Measurements from ENCODE around the gene CFDP1.
A peak's percentile ranks its signal among the peaks of the same experiment; 100 is the strongest.

CFDP1 gene

DNA sequence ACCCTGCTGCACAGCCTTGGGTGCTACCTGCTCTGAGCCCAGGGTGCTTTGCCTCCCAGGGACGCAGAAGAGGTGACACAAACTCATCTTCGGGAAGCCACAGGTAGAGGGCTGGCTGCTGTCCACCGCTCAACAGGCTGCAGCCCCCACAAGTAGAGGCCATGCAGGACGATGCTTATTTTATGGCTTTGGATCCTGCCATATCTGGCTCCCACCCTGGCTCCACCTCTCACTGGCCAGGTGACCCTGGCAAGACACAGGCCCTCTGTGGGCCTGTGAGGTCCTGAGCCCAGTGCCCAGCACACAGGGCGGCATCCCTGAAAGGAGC lies 170.5 kb downstream of the CFDP1 start:
- DNase-seq: no peak

DNA sequence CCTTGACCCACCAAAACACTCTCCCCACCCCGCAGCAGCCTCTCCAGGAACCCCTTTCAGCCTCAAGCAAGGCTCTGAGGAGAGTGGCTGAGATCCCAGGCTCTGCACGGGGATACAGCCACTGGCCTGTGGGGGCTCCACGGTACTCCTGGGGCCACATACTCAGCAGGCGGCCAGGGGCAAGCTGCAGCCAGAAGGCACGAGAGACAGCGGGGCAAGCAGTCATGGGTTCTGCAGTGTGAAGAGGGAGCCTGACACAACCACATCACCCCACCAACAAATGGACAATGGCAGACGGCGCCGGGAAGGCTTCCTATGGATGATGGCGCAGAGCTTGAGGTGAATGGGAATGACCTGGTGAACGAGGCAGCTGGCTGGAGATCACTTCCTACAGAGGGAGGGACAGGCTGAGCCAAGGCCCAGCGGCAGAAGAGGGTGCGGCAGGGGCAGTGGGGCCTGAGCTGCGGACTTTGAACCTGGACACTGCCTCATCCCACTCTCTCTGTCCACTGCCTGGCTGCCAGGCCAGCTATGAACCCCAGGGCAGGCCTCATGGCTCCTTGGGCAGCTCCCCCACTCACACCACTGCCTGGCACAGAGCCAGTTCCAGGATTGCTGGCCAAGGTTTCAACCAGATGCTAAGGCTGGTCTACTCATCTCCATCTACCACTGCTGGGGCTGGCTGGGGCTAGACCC lies 171.1 kb downstream of the CFDP1 start:
- DNase-seq: no peak

DNA sequence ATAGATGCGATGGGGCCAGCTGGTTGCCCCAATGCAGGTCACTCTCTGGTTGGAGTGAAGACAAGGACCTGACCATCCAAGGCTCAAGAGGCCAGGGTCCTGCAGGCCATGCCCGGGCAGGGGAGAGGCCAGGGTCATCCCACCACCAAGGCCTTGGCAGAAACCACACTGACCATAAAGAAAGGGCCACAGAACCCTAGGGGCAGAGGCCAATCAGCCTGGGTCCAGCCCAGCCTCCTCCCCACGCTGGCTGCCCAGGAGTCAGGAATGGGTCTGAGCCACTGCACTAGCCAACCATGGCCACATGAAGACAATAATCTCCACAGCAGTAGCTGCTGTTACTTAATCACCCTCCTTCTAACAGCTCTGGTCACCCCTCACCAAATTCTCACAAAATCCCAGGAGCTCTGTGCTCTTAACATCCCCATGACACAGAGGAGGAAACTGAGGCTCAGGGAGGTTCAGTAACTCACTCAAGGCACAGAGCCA lies 171.7 kb downstream of the CFDP1 start:
- DNase-seq: no peak

DNA sequence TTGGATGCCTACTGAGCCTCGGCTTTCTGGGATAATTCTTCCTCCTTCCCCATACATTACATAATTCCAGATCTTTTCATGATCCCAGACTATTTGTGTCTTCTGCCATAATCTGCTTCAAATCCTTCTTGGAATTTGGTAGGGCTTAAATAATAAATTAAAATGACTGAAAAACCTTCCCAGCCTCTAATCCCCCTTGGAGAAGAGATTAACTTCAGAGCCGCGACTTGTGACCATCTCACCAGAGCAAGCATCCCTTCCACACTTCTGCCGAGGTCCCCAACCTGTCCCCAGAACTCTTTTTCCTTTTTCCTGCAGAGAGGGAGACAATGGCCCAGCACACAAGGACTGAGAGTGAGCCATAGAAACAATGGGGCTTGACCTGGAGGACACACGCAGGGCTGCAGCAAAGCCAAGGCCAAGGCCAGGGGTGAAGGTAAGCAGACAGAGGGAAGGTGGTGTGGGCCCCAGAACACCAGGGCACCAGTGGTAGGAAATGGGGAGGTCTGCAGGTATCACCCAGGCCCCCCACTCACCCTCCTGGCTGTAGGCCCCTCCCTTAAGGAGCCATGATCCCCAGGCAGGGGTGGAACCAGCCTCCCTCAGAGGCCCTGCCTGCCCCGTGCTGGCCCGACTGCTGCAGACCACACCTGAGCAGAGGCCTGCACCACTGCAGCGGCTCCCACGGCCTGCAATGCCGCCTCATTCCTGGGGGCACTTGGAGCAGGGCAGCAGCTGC lies 172.3 kb downstream of the CFDP1 start:
- no peak for DNase-seq

DNA sequence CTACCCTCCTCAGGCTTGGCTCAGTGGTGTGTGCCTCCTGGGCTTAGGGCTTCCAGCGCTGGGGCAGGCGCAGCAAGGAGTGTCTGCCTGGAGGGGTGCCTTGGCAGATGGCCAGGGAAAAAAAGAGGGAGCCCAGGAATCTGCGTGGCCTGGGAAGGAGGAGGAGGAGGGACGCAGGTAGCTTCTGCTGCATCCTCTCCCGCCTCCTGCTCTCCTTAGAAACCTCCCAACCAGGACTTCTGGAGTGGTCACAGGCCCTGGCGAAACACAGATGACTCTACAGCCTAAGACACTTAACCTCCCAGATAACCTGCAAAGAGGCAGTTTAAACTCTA lies 174.5 kb downstream of the CFDP1 start:
- no peak for DNase-seq

DNA sequence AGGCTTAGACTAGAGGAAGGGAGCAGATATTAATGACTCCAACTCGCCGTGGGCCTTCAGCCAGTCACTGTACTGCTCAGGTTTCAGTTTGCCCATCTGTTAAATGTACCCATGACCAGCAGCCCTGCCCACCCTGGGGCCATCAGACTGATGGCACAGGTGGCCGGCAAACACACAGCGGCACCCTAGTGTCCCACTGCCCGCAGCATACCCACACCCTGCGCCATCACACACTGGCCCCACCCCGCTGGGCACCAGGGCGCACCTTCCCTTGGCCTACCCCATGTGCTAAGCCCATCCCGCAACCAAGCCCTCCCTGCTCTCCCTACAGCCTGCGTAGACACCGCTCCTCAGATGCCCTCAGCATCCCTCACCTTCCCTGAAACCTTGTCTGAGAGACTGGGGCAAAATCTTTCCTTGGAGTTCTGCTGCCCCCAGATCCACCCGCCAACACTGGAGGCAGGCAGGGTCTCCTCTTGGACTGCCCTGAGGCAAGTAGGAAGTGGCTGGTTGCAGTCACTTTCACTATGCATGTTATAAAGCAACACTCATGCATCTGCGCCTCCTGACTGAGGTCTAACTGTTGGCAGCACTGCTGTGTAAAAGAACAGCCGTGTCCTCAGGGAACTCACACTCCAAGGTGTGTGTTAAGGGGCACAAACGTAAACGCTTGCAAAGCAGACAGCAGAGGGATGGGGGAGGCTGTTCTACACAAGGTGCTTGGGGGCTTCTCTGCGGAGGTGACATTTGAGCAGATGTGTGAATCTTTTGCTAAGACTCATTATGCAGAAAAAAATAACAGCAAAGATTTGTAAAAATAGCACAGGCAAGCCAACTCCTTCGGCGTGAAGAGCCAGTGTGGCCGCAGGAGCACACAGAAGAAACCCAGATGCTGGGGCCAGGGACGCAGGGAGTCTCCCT lies 175.2 kb downstream of the CFDP1 start:
- DNase-seq: no peak

DNA sequence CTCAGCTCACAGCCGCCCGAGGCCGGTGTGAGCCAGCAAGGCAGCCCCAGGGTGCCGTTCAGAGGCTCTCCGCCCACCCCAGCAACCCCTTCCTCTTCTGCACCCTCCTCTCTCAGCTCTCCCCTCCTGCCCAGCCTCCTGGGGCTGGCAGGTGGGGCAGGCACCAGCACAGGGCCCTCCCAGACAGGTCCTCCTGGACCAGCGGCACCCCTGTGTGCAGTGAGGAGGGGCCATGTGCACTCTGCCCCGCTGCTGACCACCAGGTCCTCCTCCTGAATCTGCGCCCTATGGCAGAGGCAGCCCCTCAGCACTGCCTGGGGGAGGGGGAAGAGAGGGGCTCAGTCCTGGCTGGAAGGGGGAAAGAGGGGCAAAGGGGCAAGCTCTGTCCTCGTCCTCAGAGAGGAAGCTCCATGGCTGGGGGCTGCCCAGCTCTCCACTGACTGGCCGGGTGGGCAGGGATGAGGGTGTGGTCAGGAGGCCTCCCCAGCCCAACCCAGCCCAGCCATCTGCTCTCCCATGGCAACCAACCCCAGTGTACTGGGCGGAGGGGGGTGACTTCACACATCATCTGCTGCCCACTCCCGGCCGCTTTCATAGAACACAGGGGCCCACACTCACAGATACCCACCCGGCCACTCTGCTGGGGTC lies 176.5 kb downstream of the CFDP1 start:
- no peak for DNase-seq

DNA sequence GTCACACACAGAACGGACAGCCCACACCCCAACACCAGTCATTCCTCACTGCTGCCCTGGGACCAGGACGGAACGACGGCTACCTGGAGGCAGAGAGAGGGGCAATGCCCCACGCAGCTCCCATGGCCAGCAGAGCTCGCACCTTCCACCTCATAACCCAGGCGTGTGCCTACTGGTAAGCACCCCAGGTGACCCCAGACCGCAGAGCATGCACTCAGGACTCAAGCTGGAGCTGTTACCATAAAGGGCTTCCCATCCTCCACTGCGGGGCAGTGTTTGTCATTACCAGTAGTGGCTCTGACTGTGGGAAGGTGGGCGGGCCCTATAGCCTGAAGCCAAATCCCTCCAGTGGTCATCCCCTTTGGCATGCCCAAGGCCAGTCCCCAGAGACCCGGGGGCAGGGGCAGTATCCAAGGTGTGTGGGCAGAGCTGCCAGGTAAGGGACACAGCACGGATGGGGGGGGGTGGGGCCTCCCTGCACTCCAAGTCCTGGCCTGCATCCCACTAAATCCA lies 177.2 kb downstream of the CFDP1 start:
- DNase-seq: no peak

DNA sequence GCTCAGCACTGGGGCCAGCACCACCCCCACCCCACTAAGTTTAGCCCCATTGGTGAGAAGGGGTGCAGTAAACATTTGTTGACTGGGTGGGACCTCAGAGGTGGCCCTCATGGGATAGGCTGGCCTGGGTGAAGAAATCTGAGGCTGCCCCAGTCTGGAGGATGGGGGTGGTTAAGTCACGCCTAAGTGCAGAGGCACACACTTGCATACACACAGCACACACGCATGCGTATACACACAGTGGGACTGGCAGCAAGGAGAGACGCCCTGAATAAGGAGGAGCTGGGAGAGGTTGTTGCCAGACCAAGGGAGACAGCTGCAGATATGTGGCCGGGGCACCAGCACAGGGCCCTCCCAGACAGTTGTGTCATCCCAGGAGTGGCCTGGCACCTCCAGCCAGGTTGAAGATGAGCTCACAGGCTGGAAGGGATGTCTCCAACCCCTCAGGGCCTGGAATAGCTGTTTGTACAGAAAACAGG lies 178.9 kb downstream of the CFDP1 start:
- DNase-seq: peak; percentile 62

DNA sequence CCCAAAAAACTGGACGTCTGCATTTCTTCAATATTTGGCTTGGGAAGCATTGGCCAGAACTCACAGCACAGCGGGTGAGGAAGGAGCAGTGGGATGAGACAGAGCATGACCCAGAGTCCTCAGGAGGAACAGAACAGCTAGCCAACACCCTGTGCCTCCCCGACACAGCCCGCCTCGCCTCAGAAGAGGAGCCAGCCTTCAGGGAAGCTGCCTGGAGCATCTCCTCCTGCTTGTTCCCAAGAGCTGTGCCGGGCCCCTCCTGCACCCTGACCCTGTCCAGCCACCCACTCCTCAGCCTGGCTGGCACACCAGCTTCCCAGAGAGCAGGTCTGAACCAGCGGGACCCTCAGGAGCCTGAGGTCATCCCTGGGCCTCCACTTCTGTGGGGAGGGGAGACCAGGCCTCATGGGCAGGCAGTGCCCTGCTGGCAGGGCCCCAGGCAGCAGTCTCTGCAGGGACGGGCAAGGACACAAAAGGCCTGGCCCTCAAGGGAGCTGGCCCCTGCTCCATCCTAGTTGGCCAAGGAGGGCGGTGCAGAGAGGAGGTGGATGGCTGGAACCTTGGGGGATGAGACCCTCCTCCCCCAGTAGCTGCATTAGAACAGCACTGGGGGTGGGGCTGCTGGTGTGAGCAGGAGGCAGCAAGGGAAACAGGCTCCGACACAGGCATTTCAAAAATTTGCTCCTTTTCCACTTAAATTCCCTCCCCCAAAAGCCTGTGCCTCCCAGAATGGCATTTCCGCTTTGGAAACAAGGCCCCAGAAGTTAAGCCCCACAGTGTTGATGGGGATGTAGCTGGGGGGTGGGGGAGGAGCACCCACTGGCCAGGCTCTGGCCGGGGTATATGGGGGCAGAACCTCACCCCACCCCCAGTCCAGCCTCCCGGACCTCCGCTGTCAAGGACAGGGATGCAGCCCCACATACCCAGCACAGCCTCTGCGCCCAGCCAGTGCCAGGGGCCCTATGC lies 180.1 kb downstream of the CFDP1 start:
- peak; percentile 45 for DNase-seq

DNA sequence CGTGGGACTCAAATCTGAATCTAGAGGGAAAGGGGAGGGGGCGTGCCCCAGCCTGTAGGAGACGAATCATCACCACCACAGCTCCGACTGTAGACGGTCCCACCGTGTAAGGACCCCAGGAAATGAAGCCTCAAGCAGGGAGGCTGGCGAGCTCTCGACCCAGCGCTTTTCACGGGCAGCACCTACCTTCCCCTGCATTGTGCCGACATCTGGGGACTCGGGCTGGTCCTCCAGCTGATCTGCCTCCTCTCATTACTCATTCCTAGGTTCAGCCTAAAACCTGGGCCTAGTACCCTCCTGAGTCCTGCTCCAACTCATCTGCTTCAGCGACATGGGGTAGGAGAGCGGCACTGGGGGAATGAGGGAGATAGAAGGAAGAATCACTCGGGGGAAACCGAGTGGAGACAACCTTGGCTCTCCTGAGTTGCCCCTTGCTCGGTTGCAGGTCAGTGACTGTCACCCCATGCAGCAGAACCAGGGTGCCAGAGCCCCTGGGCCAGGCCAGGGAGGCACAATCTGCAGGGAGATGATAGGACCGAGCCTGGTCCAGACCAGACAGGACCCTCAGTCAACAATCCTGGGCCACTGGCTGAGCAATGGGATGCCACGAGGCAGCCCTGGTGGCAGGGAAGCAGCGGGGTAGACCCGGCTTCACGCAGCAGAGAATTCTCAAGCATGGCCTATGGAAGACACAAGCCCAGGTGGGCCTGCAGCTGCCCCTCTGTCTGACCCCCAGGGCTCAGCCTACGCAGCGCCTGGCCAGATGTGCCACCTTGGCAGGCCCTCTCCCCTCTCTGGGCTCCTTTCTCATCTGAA lies 181.0 kb downstream of the CFDP1 start:
- no peak for DNase-seq

DNA sequence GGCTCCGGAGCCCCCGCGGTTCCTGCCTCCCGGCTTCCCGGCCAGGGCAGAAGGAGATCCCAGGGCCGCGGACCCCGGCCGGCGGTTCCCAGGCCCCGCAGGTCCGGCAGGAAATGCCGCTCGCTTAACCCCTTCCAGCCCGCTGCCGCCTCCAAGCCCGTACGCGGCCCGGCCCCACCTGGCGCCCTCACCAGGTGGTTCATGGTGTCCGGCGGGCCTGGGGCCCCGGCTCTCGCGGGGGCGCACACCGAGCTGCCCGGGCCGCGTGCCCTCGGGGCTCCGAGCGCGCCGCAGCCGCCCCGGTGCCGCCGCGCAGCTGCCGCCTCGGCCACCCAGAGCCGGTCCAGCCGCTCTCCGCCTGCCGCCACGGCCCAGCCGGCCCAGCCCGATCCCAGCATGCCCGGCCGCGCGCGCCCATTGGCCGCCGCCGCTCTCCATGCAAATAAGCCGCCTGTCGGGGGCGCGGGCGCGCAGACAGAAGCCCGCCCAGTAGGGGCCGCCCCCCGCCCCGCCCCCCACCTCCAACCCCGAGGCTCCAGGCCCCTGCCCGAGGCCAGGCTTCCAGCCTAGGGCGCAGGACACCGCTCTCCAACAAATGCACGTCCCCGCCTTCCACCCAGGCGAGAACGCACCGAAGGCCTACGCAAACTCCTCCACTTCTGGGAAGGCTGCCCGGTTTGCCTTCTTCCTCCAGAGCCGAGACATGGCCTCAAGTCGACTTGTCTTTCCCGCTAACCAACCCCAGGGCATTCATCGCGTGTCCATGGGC lies 181.8 kb downstream of the CFDP1 start, which contains the start of gene BCAR1:
TSS of gene BCAR1 (minus strand) at position 345 of the 769 bp plus-strand sequence. CDS start at position 203, 142 bp downstream.
- DNase-seq: peak; percentile 81

DNA sequence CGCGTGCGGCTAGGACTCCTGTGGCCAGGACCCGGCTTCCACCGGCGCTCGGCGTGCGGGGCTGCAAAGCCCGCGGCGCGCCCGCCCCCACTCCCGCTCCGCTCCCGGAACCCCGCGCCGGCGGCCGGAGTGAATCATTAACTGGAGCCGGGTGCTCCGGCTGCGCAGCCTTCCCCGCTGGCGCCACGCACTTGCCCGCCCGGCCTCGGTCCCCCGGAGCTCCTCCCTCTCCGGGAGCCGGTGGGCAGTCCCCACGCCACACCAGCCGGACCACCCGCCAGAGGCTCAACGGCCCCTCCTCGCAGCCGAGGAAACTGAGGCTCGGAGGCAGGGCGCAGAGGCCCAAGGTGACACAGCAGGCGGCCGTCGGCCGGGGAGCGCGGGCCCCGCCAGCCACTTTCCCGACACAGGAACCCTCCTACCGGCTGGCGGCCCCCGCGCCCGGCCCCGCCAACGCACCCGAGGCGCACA lies 182.5 kb downstream of the CFDP1 start:
- DNase-seq: peak; percentile 42

DNA sequence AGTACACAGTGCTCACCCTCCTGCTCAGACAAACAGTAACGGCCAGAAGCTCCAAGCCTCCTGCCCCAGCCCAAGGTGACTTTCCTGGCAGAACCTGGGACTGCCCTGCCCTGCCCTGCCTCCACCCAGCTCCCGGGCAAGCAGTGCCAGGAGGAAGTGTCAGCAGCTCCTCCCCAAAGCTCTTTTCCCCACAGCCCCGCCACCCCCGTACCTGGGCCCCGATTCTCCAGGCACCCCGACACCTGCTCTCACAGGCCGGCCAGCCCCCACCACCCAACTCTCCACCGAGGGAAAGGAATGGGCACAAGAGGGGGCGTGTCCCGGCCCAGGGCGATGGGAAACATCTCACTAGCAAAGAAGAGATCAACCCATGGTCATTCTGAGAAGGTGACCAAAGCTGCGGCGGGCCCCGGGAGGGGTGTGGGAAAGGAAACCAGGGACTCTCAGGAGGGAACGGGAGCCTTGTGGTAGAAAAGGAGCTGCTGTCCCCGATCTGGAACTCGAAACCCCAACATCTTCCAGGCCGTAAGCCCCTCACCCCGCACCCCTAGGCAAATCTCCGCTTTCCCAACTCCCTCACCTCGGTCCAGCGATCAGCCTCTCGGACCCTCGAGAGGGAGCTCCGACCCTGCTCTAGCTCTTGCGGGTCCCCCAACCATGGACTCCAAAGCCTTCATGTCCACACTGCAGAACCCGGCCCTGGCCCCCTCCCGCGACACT lies 183.1 kb downstream of the CFDP1 start:
- peak; percentile 7 for DNase-seq

DNA sequence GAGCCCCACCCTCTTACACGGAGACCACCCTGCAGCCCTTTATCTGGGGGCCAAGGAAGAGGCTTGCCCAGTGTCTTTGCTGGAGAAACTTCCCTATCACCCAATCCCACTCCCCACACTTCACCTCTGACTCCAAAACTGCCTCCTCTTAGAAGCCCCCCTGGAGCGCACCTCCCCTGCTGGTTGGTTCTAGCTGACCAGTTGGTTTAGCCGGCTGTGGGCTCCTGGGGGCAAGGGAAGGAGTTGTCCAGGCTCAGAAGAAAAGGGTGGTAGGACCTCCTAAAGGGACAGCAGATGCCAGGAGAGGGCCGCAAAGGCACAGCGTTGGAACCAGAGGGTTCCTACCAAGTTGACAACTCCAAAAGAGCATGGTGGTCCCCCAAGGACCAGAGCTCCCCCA lies 183.9 kb downstream of the CFDP1 start:
- no peak for DNase-seq

DNA sequence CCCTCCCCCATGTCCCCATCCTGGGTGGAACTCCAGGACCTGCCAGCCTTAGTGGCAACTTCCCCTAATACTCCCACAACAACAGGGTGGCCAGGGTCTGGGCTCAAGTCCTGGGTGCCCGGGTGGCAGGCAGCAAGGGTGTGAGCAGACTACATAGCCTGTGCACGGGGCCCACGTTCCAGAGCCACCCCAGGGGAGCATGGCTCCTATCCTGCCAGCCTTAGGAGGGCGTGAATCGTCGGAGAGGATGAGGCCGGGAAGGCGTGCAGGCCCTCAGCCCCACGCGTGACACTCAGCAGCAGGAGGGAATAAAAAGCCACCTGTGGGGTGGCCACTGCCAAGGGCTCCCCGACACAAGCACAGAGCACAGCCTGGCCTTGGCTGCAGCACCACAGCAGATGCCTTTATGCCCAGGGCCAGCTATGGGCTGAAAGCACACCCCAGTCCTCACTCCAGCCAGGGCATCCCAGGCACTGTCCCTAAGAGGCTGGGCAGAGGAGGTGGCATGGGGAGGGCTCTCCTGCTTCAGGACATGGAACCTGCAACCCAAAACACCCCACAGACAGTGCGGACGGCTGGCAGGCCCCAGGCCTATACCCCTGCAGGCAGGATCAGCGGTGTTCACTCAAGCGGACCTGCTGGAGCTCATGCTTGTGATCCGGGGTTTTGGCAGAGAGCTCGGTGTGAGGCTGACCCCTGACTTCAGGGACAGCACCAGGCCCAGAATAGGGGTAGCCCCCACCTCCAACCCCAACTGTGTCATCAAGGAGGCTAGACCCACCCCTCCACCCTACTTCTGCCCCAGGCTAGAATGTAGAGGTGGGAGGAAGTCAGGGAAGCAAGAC lies 184.5 kb downstream of the CFDP1 start:
- DNase-seq: no peak

DNA sequence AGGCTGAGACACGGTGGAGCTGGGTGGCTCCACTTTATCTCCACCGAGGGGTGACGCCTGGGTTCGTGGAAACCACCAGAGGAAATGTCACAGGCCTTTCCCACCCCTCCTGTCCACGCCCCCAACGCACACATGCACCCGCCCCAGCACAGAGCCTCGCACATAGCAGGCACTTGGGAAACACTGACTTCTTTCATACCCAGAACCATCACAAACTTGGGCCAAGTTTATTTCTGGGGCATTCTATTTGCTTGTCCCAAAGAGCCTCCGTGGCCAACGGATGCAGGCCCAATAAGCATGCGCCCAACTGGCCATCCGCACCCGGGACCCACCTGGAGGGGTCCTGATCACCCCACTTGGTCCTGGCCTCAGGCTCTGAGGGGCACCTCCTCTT lies 185.2 kb downstream of the CFDP1 start:
- DNase-seq: no peak

DNA sequence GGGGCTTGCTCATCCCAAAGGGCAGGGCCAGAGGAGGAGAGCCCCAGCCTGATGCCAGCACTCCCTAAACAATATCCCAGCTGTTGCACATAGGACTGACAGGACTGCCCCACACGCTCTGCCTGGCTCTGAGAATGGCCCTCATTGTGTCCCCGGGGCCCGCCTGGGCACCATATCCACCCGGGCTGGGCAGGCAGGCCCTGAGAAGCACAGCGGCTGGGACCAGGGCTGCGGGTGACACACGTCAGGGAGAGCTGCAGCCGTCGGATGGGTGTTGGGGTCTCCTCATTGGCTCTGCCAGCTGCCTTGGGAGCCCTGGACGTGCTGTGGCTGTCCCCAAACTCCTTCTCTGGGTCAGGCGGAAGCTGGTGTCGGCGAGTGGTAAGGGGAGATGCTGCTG lies 186.1 kb downstream of the CFDP1 start:
- no peak for DNase-seq
